Measurements from ENCODE around the gene ARHGEF37.
"Not testable (repeated sequence)": the region's sequence is repeated elsewhere in the genome, so short reads cannot be mapped to it uniquely, and the experiment has no call there.

GRCh38 chr5:149564542-149565140 lies 16.7 kb upstream of the ARHGEF37 start:
- TF ChIP-seq CTCF (conservative IDR thresholded peaks at IDR 0.05; ENCODE audit: low read length), result peak; percentile 81
- TF ChIP-seq EZH2phosphoT487 (IDR thresholded peaks at IDR 0.05; ENCODE audit: borderline replicate concordance, low read depth, low read length), result not testable (repeated sequence)

Data from OCI-LY7 (cell line).